ENCODE data around the gene ZNF550. TPM values are rescaled to one million over a fixed set of nuclear protein-coding genes. Genes with fewer than 3 reads are reported as not detected.

Gene ZNF550
- total and polyA plus RNA-seq, 2 of the 13 experiments (the other 11 are each of a cell fraction or from before 2014, with no cell fraction given), result 8.6 to 9.1 TPM

DNA sequence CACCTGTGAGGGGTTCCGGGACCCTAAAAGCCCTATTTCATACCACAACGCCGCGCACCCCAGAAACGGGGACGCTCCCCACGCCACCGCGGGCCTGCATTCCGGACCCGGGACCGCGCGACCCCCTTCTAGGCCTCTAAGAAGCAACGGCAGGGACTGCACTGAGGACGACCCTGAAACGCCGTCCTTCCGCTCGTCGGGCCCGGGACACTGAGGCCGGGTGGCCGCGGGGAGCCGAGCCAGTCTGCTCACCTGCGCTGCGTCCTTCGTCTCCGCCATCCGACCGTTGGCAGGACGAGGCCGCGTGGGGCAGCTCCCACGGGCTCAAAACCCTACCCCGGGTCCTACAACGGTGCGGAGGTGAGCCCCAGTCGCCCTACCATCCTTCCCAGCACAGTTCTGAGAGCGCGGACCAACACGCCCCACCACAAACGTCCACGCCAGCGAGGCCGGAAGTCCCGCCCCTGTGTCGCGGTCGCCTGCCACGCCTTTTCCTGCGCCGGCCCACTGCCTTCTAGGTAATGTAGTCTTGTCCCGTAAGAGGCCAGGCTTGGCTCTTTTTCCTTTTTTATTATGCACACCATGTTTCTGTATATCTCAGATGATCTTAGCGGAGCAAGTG is at the start of gene ZNF550 (continued):
- TF ChIP-seq ZNF792 (CRISPR knock-in tag; IDR thresholded peaks at IDR 0.05), result peak; percentile 54; the same call in 1 of the 2 replicates
- peak; percentile 99 for TF ChIP-seq GABPB1 (CRISPR knock-in tag; IDR thresholded peaks at IDR 0.05)
- TF ChIP-seq, protein P1, sequence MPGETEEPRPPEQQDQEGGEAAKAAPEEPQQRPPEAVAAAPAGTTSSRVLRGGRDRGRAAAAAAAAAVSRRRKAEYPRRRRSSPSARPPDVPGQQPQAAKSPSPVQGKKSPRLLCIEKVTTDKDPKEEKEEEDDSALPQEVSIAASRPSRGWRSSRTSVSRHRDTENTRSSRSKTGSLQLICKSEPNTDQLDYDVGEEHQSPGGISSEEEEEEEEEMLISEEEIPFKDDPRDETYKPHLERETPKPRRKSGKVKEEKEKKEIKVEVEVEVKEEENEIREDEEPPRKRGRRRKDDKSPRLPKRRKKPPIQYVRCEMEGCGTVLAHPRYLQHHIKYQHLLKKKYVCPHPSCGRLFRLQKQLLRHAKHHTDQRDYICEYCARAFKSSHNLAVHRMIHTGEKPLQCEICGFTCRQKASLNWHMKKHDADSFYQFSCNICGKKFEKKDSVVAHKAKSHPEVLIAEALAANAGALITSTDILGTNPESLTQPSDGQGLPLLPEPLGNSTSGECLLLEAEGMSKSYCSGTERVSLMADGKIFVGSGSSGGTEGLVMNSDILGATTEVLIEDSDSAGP (CRISPR knock-in tag; IDR thresholded peaks at IDR 0.05; ENCODE audit: borderline replicate concordance), result peak; percentile 91
- peak; percentile 19; the same call in 1 of the 2 replicates for TF ChIP-seq ZC3H13 (CRISPR knock-in tag; IDR thresholded peaks at IDR 0.05)
- TF ChIP-seq ZNF569 (CRISPR knock-in tag; IDR thresholded peaks at IDR 0.05; ENCODE audit: borderline replicate concordance), result no peak
- TF ChIP-seq ZNF282 (IDR thresholded peaks at IDR 0.05; ENCODE audit: partially characterized antibody), result no peak
- TF ChIP-seq CCDC6 (CRISPR knock-in tag; IDR thresholded peaks at IDR 0.05), result no peak
- TF ChIP-seq, protein P2, sequence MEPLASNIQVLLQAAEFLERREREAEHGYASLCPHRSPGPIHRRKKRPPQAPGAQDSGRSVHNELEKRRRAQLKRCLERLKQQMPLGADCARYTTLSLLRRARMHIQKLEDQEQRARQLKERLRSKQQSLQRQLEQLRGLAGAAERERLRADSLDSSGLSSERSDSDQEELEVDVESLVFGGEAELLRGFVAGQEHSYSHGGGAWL (CRISPR knock-in tag; IDR thresholded peaks at IDR 0.05), result no peak
- TF ChIP-seq, protein P3, sequence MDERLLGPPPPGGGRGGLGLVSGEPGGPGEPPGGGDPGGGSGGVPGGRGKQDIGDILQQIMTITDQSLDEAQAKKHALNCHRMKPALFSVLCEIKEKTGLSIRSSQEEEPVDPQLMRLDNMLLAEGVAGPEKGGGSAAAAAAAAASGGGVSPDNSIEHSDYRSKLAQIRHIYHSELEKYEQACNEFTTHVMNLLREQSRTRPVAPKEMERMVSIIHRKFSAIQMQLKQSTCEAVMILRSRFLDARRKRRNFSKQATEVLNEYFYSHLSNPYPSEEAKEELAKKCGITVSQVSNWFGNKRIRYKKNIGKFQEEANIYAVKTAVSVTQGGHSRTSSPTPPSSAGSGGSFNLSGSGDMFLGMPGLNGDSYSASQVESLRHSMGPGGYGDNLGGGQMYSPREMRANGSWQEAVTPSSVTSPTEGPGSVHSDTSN (CRISPR knock-in tag; IDR thresholded peaks at IDR 0.05), result no peak
- TF ChIP-seq, protein P4, sequence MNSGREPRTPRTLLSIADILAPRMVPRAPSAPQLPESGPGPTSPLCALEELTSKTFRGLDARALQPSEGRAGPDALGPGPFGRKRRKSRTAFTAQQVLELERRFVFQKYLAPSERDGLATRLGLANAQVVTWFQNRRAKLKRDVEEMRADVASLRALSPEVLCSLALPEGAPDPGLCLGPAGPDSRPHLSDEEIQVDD (CRISPR knock-in tag; IDR thresholded peaks at IDR 0.05; ENCODE audit: borderline replicate concordance), result no peak
- TF ChIP-seq, protein P5, sequence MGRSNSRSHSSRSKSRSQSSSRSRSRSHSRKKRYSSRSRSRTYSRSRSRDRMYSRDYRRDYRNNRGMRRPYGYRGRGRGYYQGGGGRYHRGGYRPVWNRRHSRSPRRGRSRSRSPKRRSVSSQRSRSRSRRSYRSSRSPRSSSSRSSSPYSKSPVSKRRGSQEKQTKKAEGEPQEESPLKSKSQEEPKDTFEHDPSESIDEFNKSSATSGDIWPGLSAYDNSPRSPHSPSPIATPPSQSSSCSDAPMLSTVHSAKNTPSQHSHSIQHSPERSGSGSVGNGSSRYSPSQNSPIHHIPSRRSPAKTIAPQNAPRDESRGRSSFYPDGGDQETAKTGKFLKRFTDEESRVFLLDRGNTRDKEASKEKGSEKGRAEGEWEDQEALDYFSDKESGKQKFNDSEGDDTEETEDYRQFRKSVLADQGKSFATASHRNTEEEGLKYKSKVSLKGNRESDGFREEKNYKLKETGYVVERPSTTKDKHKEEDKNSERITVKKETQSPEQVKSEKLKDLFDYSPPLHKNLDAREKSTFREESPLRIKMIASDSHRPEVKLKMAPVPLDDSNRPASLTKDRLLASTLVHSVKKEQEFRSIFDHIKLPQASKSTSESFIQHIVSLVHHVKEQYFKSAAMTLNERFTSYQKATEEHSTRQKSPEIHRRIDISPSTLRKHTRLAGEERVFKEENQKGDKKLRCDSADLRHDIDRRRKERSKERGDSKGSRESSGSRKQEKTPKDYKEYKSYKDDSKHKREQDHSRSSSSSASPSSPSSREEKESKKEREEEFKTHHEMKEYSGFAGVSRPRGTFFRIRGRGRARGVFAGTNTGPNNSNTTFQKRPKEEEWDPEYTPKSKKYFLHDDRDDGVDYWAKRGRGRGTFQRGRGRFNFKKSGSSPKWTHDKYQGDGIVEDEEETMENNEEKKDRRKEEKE (IDR thresholded peaks at IDR 0.05), result no peak
- TF ChIP-seq ZFYVE20 (CRISPR knock-in tag; IDR thresholded peaks at IDR 0.05; ENCODE audit: borderline replicate concordance, low read depth), result no peak
- TF ChIP-seq HNF4G (IDR thresholded peaks at IDR 0.05; ENCODE audit: borderline replicate concordance, low read depth, low read length), result no peak
- no peak for TF ChIP-seq HNF4G (CRISPR knock-in tag; IDR thresholded peaks at IDR 0.05; ENCODE audit: borderline replicate concordance, low read depth)
- TF ChIP-seq, protein P6, sequence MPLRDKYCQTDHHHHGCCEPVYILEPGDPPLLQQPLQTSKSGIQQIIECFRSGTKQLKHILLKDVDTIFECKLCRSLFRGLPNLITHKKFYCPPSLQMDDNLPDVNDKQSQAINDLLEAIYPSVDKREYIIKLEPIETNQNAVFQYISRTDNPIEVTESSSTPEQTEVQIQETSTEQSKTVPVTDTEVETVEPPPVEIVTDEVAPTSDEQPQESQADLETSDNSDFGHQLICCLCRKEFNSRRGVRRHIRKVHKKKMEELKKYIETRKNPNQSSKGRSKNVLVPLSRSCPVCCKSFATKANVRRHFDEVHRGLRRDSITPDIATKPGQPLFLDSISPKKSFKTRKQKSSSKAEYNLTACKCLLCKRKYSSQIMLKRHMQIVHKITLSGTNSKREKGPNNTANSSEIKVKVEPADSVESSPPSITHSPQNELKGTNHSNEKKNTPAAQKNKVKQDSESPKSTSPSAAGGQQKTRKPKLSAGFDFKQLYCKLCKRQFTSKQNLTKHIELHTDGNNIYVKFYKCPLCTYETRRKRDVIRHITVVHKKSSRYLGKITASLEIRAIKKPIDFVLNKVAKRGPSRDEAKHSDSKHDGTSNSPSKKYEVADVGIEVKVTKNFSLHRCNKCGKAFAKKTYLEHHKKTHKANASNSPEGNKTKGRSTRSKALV (CRISPR knock-in tag; IDR thresholded peaks at IDR 0.05), result no peak
- TF ChIP-seq ZNF354B (CRISPR knock-in tag; IDR thresholded peaks at IDR 0.05), result no peak
- no peak for TF ChIP-seq NFRKB (IDR thresholded peaks at IDR 0.05)
- TF ChIP-seq ZNF274 (CRISPR knock-in tag; IDR thresholded peaks at IDR 0.05), result 0 out of 2 replicates have a peak, but pooled peaks have one; percentile 65

Measured in HepG2 (cell line).